NCI-H2227 (cell line): Measurements from ENCODE around the gene POLR1F.
"Not testable (repeated sequence)": the region's sequence is repeated elsewhere in the genome, so short reads cannot be mapped to it uniquely, and the experiment has no call there.

Source experiments
- DNase-seq: peaks from one replicate; lab custom pipeline; 2025; ENCODE audit not compliant: unreplicated experiment; lab: John Stamatoyannopoulos, UW

POLR1F gene, protein sequence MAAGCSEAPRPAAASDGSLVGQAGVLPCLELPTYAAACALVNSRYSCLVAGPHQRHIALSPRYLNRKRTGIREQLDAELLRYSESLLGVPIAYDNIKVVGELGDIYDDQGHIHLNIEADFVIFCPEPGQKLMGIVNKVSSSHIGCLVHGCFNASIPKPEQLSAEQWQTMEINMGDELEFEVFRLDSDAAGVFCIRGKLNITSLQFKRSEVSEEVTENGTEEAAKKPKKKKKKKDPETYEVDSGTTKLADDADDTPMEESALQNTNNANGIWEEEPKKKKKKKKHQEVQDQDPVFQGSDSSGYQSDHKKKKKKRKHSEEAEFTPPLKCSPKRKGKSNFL

DNA sequence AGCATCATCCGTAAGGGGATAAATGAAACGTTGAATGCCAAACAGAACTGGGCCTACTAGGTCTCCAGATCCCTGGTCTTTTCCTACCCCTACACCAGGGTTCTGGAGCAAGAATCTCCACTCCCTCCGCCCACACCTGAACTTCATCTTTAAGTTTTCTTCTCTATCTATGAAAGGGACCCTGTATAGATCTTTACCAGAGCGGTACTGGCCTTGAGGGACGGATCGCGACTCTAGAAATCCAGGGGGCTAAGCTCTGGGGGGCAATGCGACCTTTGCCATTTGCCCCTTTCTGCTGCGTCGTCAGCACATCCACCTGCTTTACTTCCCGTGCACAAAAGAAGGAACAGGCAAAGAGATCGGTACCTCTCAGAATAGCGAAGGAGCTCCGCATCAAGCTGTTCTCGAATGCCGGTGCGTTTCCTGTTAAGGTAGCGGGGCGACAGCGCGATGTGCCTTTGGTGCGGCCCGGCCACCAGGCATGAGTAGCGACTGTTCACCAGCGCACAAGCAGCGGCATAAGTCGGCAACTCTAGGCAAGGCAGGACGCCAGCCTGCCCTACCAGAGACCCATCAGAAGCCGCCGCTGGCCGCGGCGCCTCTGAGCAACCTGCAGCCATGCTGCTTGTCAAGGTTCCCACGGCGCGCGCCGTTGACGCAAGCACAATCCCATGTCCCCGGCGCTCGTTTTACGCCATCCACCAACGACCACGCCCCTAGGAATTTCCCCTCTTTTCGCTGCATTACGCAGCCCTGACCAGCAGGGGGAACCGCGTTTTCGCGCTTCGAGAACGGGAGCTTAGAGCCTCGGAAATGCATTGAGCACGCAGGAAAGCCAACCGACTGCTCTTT lies at the start of gene POLR1F:
TSS of gene POLR1F (minus strand) at position 641 of the 852 bp plus-strand sequence. CDS start at position 620, 21 bp downstream.
- DNase-seq, result peak; percentile 97

DNA sequence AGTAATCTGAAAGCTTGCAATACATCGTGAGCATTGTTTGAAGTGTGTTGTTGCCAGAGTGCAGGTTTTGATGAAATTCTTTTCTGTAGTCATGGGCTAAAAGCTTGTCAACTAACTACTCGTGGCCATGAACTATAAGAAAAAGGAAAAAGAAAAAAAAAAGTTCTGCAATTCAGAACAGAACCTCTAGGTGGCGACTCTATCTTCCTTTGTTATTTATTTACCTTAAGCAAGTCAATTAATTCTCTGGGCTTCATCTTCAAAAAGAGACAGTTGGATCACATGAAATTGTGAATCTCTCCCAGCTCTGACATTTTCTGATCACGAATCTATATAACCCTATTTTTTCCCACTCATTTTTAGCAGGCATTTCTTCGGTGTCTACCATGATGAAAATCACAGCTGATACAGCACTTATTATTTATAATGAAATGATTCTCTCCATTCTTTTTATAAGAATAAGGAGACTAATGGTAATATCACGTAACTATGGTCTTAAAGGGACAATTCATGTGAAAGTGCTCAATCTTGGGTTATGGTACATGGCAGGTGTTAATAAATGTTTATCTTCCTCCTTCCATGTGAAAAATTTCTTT lies 45.8 kb upstream of the POLR1F start:
- DNase-seq, result peak; percentile 62

DNA sequence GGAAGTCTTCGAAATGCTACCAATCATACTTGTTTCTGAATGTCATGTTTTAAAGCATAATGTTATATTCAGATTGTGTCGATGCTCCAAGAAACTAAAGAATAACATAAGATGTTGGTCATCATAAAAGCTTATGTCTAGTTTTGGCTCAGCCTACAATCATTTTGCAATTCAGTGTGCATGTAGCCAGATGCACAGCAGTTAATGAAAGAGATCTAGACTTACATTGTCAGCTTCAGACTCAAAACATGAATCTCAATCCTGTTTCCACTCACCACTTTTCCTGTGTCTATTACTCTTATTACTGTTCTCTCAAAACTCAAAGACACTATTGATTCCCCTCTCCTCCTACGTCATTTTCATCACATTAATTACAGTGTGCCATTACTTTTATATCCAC lies 43.2 kb upstream of the POLR1F start:
- peak; percentile 10 for DNase-seq

DNA sequence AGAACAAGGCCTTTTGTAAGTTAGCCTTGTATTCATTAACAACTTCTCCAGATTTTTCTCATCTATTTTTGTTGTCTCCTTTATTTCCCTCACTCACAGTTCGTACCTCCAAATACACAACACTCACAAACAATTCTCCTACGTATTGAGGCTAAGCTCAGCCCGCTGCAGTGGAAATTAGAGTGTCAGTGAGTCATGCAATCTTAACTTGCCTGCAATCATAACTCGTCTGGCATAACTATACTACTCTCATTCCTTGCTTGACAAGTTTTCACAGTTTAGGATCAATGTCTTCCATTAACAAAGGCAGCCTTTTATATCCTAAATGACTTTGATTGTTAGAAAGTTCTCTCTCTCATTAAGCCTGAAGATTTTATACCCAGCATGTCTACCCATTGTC lies 40.8 kb upstream of the POLR1F start:
- DNase-seq, result no peak

DNA sequence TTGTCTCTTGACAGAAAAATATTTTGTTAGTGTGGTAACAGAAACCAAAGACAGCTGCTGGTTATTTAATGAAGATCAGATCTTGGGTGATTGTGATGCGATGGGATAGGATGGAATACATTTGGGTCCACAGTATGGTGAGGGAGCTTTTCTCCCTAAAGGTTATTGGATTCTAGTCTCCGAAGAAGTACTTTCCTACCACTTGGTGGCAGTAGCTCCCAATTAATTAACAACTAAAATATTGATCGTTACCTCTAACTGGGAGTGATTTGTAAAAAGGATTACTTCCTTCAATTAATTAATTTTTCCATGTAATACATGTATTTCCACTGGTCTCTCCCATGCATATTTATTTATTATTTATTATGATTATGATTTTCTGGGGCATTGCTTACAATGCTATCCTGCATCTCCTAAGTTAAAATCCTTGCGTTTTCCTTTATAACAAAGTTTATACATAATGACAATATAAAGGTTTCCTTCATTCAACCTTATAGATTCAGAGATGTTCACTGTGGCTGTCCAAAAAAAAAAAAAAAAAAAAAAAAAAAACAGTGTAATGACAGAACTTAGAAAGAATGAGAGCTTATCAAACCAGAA lies 39.0 kb upstream of the POLR1F start:
- DNase-seq, result peak; percentile 38

DNA sequence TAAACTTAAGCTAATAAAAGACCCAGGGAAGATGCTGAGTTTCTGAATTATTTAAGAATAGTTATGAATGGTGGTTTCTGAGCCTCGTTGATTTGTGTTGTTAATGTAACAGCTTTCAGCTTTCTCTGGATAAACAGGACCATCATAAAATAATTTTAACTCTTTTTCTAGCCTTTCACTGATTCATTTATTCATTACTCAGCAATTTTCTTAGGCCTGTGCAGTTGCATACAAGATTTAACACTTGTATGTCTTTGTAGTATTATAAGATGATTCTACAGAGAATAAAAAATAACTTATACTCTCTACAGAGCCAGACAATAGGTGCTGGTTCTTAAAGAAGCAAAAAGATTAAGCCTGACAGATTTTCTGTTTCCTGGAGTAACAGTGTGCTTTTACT lies 35.2 kb upstream of the POLR1F start:
- no peak for DNase-seq

DNA sequence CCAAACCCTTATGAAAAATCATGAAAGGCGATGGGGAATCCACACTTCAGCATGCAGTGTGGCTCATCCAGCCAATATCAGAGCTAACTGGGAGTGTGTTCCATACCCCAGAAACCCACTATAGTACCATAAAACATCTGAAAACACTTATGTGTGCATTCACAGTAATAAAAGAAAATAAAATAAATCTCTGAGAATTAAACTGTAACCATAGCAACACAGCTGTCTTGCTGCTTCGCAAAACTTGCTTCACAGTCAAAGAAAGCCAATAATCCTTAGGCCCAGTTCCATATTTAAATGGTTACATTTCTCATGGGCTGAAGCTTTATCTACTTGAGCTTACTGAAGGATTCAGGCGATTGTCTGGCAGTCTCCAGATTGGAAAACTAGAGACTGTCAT lies 19.9 kb upstream of the POLR1F start:
- no peak for DNase-seq

DNA sequence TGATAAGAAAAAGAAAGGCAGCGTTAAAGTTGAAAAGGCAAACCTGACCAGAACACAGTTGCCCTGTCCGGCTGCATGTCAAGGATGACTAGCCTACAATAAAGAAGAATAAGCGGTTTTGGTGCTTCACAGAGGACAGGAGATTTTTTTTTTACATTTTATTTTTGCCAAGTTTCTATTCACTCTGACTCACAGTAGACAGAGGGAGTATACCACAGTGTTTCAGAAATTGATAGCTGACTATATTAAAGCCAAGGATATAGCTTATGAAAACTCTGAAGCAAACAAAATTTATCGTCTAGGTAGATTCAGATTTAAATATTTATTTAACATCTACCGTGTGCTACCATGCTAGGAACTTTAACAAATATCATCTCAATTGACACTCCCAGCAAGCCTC lies 16.9 kb upstream of the POLR1F start:
- no peak for DNase-seq

DNA sequence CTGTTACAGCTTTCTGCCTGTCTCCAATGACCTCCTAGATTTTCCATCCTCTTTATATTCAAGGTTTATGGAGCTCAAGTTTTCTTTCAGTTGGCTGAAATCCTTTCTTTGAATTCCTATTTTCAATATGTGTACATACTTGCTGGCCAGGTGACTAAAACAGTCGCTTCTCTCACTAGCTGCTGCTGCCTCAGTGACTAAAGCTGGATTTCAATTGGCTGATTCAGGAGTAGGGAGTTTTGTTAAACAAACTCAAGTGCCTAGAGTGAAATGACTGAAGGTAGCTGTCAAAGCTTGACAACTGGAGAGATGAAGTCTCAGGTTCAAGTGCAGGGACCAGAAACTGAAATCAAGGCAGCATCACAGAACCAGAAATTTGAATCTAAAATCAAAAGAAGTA lies 6.7 kb upstream of the POLR1F start:
- DNase-seq, result no peak

DNA sequence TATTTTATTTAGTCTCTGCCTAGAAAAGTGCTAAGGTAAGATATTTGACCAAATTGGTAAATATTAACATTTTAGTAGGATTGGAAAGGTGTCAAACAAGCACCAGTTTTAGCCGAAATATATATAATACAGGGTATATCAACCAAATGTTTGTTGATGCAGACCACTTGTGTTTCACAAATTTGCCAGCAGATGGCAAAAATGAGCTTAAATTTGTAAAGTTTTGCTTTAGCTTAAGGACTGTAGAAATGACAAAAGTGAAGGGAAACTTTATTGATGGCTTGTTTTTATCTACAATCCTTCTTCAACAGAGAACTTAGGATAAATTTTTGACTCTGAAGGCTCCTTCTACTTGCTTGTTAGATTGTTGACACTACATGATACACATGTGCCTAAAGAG lies 4.8 kb upstream of the POLR1F start:
- peak; percentile 65 for DNase-seq

DNA sequence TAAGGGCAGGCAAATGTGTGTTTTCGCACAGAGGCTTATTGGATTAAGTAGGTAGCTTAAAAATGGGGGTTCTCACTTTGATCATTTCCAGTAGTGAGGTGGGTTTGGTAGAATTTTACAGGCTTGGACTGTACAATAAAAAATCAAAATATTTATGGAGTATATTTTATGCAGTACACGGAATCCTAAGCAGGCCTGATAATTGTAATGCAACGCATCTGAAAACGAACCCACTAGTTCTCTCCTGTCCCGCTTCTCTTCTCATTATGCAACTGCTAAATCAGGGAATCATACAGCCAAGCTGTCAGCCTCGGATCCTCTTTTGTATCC lies 377 bp upstream of the POLR1F start:
- DNase-seq, result no peak

DNA sequence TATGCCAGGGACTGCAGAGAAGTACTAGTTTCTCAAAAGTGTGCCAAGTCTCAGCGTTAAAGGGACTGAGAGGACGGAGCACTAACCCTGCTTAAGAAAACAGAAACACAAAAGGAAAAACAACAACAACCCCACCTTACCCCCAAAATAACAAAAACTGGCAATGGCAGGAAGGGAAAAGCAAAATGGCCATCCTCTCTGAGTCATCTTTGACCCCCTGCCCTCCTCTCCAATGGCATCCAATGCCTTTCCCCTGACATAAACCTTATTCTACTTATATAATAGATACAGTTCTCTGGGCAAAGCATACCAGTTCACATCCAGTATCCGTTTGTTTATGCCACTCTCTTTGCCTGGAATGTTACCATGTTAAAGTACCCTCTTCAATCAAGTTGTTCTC lies 1.6 kb downstream of the POLR1F start:
- DNase-seq, result no peak

DNA sequence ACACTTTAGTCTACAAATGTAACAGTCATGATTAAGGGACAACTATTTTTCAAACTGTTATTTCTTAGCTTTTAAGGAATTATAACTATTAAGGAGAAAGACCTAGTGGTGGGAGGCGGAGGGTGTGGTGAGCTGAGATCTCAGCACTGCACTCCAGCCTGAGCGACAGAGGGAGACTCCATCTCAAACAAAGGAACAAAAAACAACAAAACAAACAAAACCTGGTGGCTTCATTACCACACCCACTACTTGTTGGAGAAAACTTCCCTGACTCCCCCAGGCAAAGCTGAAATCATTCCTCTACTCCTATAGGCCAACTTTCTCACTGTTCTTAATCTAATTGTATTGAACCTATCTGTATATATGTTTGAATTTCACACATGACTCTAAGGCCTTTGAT lies 3.2 kb downstream of the POLR1F start:
- DNase-seq, result no peak

DNA sequence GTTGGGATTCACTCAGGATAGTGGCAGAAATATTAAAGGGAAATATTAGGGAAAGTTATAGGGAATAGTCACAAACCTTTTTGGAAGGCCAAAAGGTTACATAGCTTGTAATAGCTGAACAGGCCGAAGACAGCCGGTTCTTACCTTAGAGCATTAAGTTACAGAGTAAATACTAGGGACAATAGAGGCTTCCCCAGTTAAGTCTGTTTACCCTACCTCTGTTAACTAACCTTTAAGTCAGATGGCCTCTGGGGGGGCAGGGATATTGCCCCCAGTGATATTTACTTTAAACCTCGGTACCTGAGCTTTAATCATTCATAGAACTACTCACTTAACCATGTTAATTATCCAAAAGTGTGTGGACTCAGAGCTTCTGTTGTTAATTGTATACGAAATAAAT lies 7.4 kb downstream of the POLR1F start:
- DNase-seq, result no peak

DNA sequence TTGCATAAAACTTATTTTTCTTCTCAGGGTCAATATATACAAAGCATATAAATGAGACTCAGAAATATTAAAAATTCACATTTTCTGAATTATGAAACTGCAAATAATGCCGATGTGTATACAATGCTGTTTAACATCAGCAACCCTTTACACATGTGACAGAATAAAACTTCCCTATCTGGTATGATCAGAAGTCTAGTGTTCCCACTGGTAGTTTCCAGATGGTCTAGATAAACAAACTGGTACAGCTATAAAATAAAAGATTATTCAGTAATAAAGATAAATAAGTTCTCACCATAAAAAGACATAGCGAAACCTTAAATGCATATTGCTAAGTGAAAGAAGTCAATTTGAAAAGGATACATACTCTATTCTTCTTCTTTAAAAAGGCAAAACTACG lies 7.9 kb downstream of the POLR1F start:
- DNase-seq, result no peak

DNA sequence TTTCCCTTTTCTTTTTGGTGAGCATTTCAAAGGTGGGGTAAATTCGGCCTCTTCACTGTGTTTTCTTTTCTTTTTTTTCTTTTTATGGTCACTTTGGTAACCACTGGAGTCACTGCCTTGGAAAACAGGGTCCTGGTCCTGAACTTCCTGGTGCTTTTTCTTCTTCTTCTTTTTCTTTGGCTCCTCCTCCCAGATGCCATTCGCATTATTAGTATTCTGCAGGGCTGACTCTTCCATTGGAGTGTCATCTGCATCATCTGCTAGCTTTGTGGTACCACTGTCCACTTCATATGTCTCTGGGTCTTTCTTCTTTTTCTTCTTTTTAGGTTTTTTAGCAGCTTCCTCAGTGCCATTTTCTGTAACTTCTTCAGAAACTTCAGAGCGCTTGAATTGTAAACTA lies 10.5 kb downstream of the POLR1F start:
- DNase-seq, result no peak

DNA sequence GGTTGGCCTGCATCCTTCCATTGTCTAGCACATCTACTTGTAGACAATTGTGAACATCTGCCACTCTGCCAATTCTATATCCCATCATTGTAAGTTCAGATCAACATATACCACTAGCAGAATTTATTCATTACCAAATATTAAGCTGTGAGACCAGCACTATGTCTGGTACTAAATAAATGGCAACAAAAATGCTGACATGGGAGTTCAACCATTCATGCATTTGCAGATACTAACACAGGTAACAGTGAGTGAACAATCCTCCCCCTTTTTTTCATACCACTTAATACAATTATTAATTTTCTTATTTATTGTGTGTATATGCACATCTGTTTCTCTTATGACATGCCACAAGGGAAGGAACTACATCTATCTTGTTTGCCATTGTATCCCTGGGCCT lies 11.9 kb downstream of the POLR1F start:
- no peak for DNase-seq

DNA sequence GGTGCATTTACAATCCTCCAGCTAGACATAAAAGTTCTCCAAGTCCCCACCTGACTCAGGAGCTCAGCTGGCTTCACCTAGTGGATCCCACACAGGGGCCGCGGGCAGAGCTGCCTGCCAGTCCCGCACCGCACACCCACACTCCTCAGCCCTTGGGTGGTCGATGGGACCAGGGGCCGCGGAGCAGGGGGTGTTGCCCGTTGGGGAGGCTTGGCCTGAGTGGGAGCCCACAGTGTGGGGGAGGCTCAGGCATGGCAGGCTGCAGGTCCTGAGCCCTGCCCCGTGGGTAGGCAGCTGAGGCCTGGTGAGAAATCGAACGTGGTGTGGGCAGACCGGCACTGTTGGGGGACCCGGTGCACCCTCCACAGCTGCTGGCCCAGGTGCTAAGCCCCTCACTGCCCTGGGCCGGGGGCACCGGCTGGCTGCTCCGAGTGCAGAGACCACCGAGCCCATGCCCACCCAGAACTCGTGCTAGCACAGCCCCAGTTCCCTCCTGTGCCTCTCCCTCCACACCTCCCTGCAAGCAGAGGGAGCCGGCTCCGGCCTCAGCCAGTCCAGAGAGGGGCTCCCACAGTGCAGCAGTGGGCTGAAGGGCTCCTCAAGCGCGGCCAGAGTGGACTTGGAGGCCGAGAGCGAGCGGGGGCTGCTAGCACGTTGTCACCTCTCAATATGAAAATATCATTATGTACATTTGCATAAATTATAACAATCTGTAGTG lies 16.6 kb downstream of the POLR1F start:
- no peak for DNase-seq

DNA sequence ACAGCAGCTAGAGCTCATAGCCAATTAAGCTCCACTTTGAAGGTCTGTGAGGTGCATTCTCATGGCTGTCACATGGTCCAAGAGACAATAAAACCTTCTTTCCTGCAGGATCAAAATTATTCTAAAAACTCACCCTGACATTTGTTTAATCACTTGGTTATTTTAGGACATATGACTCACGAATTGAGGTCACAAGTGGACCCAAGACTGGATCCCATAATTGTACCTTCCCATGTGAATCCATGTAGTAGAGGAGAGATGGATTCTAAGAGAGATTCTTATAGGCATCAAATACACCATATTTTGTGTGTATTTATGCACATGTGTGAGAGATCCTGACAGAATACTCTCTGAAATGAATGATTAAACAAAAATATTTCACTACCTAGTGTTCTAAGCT lies 18.1 kb downstream of the POLR1F start:
- DNase-seq, result no peak

DNA sequence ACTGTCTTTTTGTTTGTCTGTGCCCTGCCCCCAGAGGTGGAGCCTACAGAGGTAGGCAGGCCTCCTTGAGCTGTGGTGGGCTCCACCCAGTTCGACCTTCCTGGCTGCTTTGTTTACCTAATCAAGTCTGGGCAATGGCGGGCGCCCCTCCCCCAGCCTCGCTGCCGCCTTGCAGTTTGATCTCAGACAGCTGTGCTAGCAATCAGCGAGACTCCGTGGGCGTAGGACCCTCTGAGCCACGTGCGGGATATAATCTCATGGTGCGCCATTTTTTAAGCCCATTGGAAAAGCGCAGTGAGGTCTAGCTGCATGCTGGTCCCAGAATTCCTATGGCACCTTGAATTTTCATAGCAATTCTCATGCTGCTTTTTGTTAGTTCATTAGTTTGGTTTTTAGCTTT lies 19.7 kb downstream of the POLR1F start:
- DNase-seq, result not testable (repeated sequence)

DNA sequence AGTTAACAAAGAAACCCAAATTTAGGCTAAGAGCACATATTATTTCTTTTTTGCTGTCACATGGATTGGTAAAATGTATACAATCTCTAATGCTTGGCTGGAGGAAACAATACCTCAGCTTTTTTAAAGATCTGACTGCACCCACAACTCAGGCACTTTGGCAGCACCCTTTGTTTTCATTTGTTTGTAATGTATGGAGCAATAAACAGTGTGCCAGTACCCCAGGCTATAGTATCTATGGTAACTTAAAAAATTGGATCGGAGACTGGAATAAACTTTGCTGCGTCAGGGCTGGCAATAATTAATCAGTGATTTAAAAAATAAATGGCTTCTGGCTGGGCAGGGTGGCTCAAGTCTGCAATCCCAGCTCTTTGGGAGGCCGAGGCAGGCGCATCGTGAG lies 27.2 kb downstream of the POLR1F start:
- DNase-seq, result no peak
